Loucy (cell line): ENCODE measurements around the gene PLG.

ENCODE experiments used
- H2AFZ ChIP-seq: fragments of 200-600 bp; sonication (generic); 2 replicates; pipeline ENCODE4 v1.6.0; 2016; ENCODE audit warnings: antibody characterized with exemption, mild to moderate bottlenecking, low read length, moderate library complexity
- H3F3A ChIP-seq: fragments of 200-600 bp; 2 replicates; pipeline ENCODE4 v1.6.0; 2016; ENCODE audit warnings: antibody characterized with exemption, low read depth, mild to moderate bottlenecking
- H3K27me3 ChIP-seq: fragments of 200-600 bp; sonication (generic); 2 replicates; pipeline ENCODE4 v1.6.1; 2014; ENCODE audit warnings: low read length, mild to moderate bottlenecking; ENCODE audit not compliant: insufficient read depth, poor library complexity, severe bottlenecking
- H3K36me3 ChIP-seq: fragments of 200-600 bp; sonication (generic); 2 replicates; pipeline ENCODE4 v1.6.1; 2016; ENCODE audit warnings: low read length; ENCODE audit not compliant: insufficient read depth
- H3K4me1 ChIP-seq: fragments of 200-600 bp; sonication (generic); 2 replicates; pipeline ENCODE4 v1.5.1; 2014; ENCODE audit warnings: low read length, mild to moderate bottlenecking; ENCODE audit not compliant: insufficient read depth, poor library complexity, severe bottlenecking
- H3K4me2 ChIP-seq: fragments of 200-600 bp; sonication (generic); 2 replicates; pipeline ENCODE4 v1.6.0; 2014; ENCODE audit warnings: antibody characterized with exemption, low read length, low read depth, mild to moderate bottlenecking; ENCODE audit not compliant: poor library complexity, severe bottlenecking
- H3K4me3 ChIP-seq: fragments of 200-600 bp; sonication (generic); 2 replicates; pipeline ENCODE4 v1.5.1; 2014; ENCODE audit warnings: low read length, mild to moderate bottlenecking, mixed read lengths; ENCODE audit not compliant: poor library complexity, severe bottlenecking
- H3K79me2 ChIP-seq: fragments of 200-600 bp; sonication (generic); 2 replicates; pipeline ENCODE4 v1.6.1; 2014; ENCODE audit warnings: low read length; ENCODE audit not compliant: insufficient read depth
- H3K9ac ChIP-seq: fragments of 200-600 bp; sonication (generic); 2 replicates; pipeline ENCODE4 v1.6.0; 2014; ENCODE audit warnings: mild to moderate bottlenecking, low read depth, low read length, moderate library complexity; ENCODE audit not compliant: poor library complexity, severe bottlenecking
- H3K9me2 ChIP-seq: fragments of 200-600 bp; sonication (generic); replicated peaks from 2 replicates; pipeline ENCODE4 v1.6.1; 2016; ENCODE audit warnings: low read depth, low read length, mixed read lengths
- H3K9me3 ChIP-seq: fragments of 200-600 bp; sonication (generic); 2 replicates; pipeline ENCODE4 v1.6.1; 2014; ENCODE audit warnings: mild to moderate bottlenecking, antibody characterized with exemption, low read length, low read depth; ENCODE audit not compliant: insufficient read depth
- H4K20me1 ChIP-seq: fragments of 200-600 bp; sonication (generic); 2 replicates; pipeline ENCODE4 v1.6.0; 2014; ENCODE audit warnings: antibody characterized with exemption, low read length, mild to moderate bottlenecking; ENCODE audit not compliant: insufficient read depth, poor library complexity, severe bottlenecking
- EZH2phosphoT487 ChIP-seq: fragments of 200-600 bp; IDR thresholded peaks from 2 replicates; pipeline ENCODE4 v1.6.1; 2018; ENCODE audit warnings: antibody characterized with exemption, mild to moderate bottlenecking, moderate library complexity, borderline replicate concordance
- TF ChIP-seq, protein P1 (sequence below): fragments of 200-600 bp; sonication (generic); conservative IDR thresholded peaks from 2 replicates; pipeline ENCODE4 v1.5.1; 2014; ENCODE audit warnings: mild to moderate bottlenecking, antibody characterized with exemption, low read length

PLG gene

GRCh38 chr6:160755165-160755564, 53.1 kb downstream of the PLG start:
- H4K20me1 ChIP-seq: no peaks in the 10 kb centered on the region
- H2AFZ ChIP-seq: no peak overlapping the region
- no peaks in the 10 kb centered on the region for H3K79me2 ChIP-seq
- no peaks in the 10 kb centered on the region for H3K36me3 ChIP-seq
- no peak overlapping the region for H3K4me2 ChIP-seq
- H3K9me3 ChIP-seq: no peaks in the 10 kb centered on the region
- H3K4me3 ChIP-seq: no peak overlapping the region
- TF ChIP-seq, protein P1, sequence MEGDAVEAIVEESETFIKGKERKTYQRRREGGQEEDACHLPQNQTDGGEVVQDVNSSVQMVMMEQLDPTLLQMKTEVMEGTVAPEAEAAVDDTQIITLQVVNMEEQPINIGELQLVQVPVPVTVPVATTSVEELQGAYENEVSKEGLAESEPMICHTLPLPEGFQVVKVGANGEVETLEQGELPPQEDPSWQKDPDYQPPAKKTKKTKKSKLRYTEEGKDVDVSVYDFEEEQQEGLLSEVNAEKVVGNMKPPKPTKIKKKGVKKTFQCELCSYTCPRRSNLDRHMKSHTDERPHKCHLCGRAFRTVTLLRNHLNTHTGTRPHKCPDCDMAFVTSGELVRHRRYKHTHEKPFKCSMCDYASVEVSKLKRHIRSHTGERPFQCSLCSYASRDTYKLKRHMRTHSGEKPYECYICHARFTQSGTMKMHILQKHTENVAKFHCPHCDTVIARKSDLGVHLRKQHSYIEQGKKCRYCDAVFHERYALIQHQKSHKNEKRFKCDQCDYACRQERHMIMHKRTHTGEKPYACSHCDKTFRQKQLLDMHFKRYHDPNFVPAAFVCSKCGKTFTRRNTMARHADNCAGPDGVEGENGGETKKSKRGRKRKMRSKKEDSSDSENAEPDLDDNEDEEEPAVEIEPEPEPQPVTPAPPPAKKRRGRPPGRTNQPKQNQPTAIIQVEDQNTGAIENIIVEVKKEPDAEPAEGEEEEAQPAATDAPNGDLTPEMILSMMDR: no peak
- no peak for TF ChIP-seq EZH2phosphoT487
- no peaks in the 10 kb centered on the region for H3K4me1 ChIP-seq
- no peaks in the 10 kb centered on the region for H3K27me3 ChIP-seq
- H3F3A ChIP-seq: no peaks in the 10 kb centered on the region
- H3K9me2 ChIP-seq: no peaks in the 10 kb centered on the region
- no peak overlapping the region for H3K9ac ChIP-seq

GRCh38 chr6:160756021-160756420, 54.0 kb downstream of the PLG start:
- Histone ChIP-seq H3K4me3 (no peak overlapping the region), H3K9me2 (no peaks in the 10 kb centered on the region), H3K4me2 (no peak overlapping the region), H4K20me1 (no peaks in the 10 kb centered on the region), H2AFZ (no peak overlapping the region), H3K9me3 (no peaks in the 10 kb centered on the region), H3F3A (no peaks in the 10 kb centered on the region), H3K79me2 (no peaks in the 10 kb centered on the region), H3K27me3 (no peaks in the 10 kb centered on the region), H3K9ac (no peak overlapping the region), H3K4me1 (no peaks in the 10 kb centered on the region), H3K36me3 (no peaks in the 10 kb centered on the region)
- TF ChIP-seq, protein P1: no peak
- no peak for TF ChIP-seq EZH2phosphoT487

GRCh38 chr6:160756871-160757270, 54.8 kb downstream of the PLG start:
- Histone ChIP-seq H3F3A (no peaks in the 10 kb centered on the region), H3K36me3 (no peaks in the 10 kb centered on the region), H4K20me1 (no peaks in the 10 kb centered on the region), H3K4me2 (no peak overlapping the region), H3K9me3 (no peaks in the 10 kb centered on the region), H2AFZ (no peak overlapping the region), H3K27me3 (no peaks in the 10 kb centered on the region), H3K9me2 (no peaks in the 10 kb centered on the region), H3K9ac (no peak overlapping the region), H3K4me1 (no peaks in the 10 kb centered on the region), H3K79me2 (no peaks in the 10 kb centered on the region), H3K4me3 (no peak overlapping the region)
- TF ChIP-seq, protein P1: no peak
- TF ChIP-seq EZH2phosphoT487: no peak
